DLD1 (cell line): ENCODE data around the gene ROR1.

Experiments used
- in situ Hi-C: cut with HindIII; loops from 2 replicates; pipeline ENCODE4 v1.10.0; 2017; ENCODE audit warnings: low sequenced_read_pairs

ROR1 gene

GRCh38 chr1:64117492-64117891 is 343.7 kb downstream of the ROR1 start:
- in situ Hi-C loops: no loop called here

DNA sequence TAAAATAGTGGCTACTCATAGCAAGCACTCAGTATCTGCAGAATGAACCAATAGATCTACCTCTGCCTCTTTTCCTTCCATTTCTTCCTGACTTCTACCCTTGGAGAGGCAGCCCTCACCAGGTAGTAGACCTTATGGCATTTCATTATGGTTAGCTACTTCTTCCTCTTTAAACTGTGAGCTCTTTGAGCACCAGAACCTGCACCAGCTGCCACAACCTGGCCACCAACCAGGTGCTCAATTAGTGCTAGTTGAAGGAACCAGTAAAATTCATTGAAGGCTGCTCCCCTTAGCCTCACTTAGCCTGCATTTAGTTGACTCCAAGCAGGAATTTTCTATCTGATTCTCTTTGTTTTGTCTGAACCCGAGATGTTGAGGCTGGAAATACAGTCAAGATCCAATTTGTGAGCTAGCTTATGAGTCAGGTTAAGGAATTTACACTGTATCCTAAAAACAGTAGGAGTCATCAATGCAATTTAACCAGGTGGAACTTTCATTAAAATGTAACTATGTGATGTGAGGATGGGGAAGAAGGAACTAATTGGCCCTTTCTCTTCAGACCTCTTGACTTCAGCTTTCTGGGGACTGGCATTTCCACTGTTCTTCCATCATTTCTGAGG is 348.1 kb downstream of the ROR1 start:
- in situ Hi-C loops: no loop called here

- in situ Hi-C loops: no loop called here
Measured at GRCh38 chr1:64122588-64122987, 348.8 kb downstream of the ROR1 start.

GRCh38 chr1:64124704-64125440 is 351.1 kb downstream of the ROR1 start:
- in situ Hi-C loops: no loop called here

GRCh38 chr1:64126581-64126980 is 352.8 kb downstream of the ROR1 start:
- in situ Hi-C loops: no loop called here

DNA sequence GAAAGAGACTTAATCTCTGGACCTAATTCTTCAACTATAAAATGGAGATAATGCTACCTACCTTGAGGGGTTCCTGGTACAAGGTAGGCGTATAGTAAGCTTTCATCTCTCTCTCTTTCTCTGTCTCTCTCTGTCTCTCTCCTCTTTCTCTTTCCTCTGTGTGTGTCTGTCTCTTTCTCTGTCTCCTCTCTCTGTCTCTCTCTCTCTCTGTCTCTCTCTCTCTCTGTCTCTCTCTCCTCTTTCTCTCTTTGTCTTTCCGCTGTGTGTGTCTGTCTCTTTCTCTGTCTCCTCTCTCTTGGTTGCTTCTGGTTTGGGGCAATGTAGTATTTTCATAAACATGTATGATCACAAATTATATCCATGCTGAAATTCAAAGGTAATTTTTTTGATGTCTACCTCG is 353.5 kb downstream of the ROR1 start:
- in situ Hi-C loops: no loop called here

DNA sequence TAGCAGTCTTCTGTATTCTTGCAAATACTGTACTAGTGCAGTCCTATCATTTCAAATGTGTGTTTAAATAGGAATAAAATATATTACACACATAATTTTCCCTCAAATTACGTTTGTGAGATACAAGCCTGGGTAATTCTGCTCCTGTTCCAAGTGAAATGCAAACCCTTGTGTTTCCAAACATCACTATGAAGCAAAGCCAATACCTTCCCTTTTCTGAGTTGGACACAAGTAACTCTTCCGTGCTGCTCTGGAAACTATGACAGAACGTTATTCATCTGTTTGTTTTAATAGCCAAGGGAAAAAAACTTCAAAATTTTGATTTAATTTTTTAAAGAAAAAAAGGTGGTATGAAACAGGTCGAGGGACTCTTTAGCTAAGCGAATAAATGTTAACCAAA is 355.9 kb downstream of the ROR1 start:
- in situ Hi-C loops: loop anchor here (10.0 kb wide), 1 partner anchor 445 kb away; no protein-coding TSS in a partner anchor

DNA sequence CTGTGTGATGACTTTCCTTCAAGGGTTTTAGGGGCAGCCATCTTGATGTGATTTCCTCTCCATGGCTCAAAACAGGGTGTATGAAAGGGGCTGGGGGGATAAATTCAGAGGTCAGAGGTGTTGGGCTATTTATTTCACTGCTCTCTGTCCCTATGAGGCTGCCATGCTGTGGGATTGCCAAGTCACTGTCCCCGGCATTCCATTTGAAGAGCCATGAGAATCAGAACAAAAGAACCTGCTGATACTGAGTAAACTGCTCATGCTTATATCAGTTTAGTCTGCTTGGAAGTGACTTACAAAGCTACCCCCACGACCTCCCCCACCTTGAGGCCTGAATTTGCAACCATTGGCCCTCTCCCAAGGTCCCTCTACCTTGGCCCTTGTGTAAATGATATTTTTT is 357.3 kb downstream of the ROR1 start:
- in situ Hi-C loops: loop anchor here (10.0 kb wide), 1 partner anchor 446 kb away; no protein-coding TSS in a partner anchor

GRCh38 chr1:64133036-64133435 is 359.2 kb downstream of the ROR1 start:
- in situ Hi-C loops: loop anchor here (10.0 kb wide), 1 partner anchor 448 kb away; no protein-coding TSS in a partner anchor

DNA sequence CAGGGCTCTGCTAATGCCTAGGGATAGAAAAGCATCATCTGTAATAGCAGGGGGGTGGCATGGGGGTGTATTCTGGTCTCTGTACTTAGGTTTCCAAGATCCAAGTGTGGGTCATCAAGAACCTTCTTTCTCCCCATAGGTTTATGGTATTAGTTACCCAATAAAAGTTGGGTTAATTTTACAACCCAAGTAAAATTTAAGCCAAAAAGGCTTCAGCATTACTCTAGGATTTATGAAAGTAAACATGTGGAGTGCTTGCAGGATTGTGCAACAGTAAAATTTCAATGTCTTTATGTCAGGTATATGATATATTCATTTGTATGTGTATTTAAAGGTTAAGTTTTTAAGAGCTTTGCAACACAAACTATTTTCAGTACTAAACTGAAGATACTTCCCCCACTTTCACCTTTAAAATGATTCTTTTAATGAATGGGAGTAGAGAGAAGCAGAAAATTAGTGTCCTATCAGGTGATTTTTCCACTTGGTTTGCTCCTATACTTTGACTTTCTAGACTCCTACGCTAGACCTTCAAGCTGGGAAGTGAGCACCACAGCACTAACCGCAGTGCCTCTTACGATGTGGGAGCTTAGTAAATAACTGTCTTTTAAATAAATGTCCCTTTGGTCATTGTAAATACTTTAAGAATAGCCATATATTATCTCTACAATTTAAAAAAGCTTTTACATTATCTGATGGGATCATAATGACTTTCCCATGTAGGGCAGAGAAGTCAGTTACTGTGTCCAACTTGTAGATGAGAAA is 361.8 kb downstream of the ROR1 start:
- in situ Hi-C loops: loop anchor here (10.0 kb wide), 1 partner anchor 451 kb away; no protein-coding TSS in a partner anchor

- in situ Hi-C loops: loop anchor here (10.0 kb wide), 1 partner anchor 451 kb away; no protein-coding TSS in a partner anchor
Measured at GRCh38 chr1:64136296-64136695, 362.5 kb downstream of the ROR1 start.

DNA sequence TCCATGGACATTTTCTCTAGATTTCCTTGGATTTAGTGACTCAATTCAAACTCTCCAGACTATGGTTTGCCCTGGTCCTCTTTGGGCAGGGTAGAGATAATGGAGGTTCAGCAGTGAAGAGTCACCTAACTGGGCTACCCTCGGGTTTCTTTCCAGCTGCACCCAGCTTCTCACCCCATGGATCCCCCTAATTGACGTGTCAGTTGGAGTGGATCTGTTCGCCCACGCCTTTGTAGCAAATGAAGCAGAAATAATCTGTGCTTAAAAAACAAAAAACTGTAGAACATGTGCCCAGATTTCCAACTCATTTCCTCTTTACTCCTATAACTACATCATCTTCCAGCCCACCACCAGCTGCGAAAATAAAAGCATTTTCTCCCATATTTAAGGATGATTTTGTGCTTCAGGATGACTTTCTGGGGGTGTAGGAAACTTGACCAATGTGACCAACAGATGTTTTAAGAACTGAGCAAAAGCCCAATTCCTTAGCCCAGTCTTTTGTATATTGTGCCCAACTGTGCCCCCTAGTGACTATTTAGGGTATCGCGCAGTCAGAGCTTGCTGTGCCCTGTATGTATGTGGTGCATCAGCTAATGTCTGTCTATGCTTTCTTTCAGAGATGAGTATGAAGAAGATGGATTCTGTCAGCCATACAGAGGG is 363.1 kb downstream of the ROR1 start:
- in situ Hi-C loops: loop anchor here (10.0 kb wide), 1 partner anchor 452 kb away; no protein-coding TSS in a partner anchor

DNA sequence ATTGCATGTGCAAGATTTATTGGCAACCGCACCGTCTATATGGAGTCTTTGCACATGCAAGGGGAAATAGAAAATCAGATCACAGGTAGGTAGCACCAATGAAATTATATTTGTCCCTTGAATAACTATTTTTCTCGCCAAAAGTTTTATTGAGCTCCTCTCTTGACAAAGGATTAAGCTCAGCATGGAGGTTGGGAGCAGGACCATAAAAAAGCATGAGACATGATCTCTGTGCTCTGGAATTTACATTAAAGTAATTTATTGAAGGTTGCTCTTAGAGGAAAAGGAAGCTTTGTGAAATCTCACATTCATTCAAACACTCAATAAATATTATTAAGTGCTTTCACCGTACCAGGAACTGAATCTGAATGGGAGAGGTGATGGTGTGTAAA is 363.6 kb downstream of the ROR1 start:
- in situ Hi-C loops: loop anchor here (10.0 kb wide), 1 partner anchor 453 kb away; no protein-coding TSS in a partner anchor

GRCh38 chr1:64139877-64140276 is 366.1 kb downstream of the ROR1 start:
- in situ Hi-C loops: loop anchor here (10.0 kb wide), 1 partner anchor 455 kb away; no protein-coding TSS in a partner anchor

- in situ Hi-C loops: no loop called here
Measured at GRCh38 chr1:64140596-64140995, 366.8 kb downstream of the ROR1 start.

GRCh38 chr1:64147045-64147724 is 373.4 kb downstream of the ROR1 start:
- in situ Hi-C loops: no loop called here

DNA sequence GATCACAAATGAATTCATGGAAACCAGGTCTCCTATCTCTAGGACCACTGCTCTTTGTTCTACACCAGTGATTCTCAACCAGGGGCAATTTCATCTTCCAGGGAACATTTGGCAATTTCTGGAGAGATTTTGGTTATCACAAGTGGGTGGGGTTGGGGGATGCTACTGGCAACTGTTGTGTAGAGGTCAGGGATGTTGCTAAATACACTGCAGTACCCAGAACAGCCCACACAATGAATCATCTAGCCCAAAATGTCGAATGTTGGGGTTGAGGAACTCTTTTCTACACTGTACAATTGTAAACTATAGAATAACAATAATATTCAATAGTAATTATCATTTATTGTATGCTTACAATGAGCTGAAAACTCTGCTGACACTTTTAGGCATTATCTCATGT is 373.9 kb downstream of the ROR1 start:
- in situ Hi-C loops: no loop called here

- in situ Hi-C loops: no loop called here
Measured at GRCh38 chr1:64150266-64150665, 376.4 kb downstream of the ROR1 start.

DNA sequence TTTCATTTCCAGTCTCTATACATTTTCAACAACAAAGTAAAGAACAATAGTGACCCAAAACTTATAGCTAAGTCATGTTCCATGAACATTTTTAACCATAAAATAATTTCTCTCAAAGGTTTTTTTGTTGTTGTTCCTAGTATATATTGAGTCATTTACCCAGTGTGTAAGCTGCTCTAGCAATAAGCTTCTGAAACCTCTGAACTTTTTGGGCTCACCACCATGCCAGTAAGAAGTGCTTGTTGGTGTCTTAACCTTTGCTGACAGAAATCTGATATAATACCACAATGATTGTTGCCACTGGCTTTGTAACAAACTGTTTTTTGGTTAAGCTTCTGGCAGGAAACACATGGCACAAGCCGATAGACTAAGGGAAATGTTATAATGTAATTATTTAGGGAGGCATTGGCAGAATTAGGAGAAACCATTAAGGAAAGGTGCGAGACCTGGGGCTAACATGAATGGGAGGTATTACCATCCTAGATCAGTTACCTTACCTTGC is 377.0 kb downstream of the ROR1 start:
- in situ Hi-C loops: no loop called here

- in situ Hi-C loops: no loop called here
Measured at GRCh38 chr1:64155278-64155677, 381.5 kb downstream of the ROR1 start.
